PC-3 (cell line): ENCODE data around the gene MYL2.

Source experiments
- CTCF ChIP-seq: fragments of 300-600 bp; sonication (generic); conservative IDR thresholded peaks from 2 replicates; pipeline ENCODE4 v1.5.1; 2017; ENCODE audit warnings: antibody characterized with exemption, low read depth, mild to moderate bottlenecking, low read length
- EZH2 ChIP-seq: fragments of 300-600 bp; sonication (generic); IDR thresholded peaks from one replicate; pipeline ENCODE4 v1.6.1; 2017; ENCODE audit warnings: antibody characterized with exemption, mild to moderate bottlenecking, low read length; ENCODE audit not compliant: unreplicated experiment
- EZH2phosphoT487 ChIP-seq: fragments of 300-600 bp; sonication (generic); IDR thresholded peaks from 2 replicates; pipeline ENCODE4 v1.6.1; 2018; ENCODE audit warnings: mild to moderate bottlenecking, antibody characterized with exemption, low read length, borderline replicate concordance

DNA sequence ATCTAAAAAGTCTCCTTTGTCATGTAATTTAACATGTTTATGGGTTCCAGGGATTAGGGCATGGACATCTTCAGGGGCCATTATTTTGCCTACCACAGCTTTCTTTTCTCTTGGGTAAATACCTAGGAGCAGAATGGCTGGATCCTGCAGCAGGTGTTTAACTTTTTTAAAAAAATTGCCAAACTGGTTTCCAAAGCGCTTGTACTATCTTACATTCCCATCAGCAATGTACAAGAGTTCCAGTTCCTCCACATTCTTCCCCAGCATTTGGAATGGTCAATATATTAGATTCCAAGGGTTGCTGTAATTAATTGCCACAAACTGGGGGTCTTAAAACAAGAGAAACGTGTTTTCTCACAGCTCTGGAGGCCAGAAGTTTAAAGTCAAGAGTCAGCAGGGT is 27.7 kb upstream of the MYL2 start:
- TF ChIP-seq CTCF (no peak), EZH2 (no peak), EZH2phosphoT487 (no peak)
